HG02759 (cell line): ENCODE results near the gene CLDN12.
"Not testable (repeated sequence)": the region's sequence is repeated elsewhere in the genome, so short reads cannot be mapped to it uniquely, and the experiment has no call there.

ENCODE experiments used
- ATAC-seq: cut with Tn5 transposase; IDR thresholded peaks from one replicate; pipeline ENCODE4 v1.9.1; 2021; ENCODE audit warnings: mild to moderate bottlenecking, moderate library complexity; ENCODE audit not compliant: unreplicated experiment

The CLDN12 gene

DNA sequence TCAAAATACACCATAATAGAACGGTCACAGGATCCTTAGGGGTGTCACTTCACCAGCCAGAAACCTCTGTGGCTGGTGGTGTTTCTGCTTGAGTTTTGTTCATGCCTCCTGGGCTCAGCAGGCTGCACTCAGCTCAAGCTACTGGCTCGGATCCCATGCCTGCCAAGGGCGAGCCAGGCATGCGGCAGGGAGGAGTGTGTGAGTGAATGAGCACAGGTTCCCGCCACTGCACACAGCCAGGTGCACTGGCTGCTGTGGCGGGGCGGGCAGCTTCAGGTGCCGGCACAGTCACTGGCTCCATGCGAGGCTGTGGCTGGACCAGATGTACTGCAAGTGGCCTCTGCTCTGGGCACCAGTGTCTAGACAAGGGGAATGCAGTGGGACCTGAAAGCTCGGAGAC, 29.5 kb downstream of the CLDN12 start:
- no peak for ATAC-seq

DNA sequence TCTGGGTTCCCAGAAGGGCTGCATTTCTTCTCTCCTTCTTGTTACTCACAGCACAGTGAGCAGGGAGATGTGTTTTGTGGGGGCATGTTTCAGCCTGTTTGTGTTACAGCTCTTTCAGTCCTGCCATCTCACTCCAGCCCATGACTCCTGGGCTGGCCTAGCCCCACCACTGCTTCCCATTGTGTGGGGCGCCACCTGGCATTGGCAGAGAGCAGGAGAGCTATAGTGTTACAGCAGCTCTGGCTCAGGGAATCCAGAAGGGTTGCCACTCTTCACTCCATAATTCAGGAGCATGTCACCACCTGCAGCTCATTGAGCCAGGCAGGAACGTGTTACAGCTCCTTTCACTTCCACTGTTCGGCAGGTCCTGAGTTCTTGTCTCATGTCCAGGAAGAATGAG, 30.0 kb downstream of the CLDN12 start:
- ATAC-seq, result no peak

DNA sequence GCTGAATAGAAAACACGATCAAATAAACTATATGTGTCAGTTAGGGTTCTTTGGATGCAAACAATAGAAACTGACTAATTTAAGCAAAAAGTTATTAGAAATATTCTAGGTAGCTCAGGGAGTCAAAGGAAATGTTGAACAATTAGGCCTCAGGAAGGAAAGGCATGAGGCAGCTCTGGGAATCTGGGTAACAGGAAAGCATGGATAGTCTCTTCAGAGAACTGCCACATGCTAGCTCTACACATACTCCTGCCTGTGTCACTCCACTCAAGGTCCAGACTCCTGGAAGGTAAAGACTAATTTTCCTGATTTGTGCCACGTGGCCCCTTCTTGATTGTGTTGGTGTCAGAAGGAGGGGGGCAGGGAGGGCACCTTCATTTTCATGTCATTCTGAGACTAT, 42.4 kb downstream of the CLDN12 start:
- no peak for ATAC-seq

DNA sequence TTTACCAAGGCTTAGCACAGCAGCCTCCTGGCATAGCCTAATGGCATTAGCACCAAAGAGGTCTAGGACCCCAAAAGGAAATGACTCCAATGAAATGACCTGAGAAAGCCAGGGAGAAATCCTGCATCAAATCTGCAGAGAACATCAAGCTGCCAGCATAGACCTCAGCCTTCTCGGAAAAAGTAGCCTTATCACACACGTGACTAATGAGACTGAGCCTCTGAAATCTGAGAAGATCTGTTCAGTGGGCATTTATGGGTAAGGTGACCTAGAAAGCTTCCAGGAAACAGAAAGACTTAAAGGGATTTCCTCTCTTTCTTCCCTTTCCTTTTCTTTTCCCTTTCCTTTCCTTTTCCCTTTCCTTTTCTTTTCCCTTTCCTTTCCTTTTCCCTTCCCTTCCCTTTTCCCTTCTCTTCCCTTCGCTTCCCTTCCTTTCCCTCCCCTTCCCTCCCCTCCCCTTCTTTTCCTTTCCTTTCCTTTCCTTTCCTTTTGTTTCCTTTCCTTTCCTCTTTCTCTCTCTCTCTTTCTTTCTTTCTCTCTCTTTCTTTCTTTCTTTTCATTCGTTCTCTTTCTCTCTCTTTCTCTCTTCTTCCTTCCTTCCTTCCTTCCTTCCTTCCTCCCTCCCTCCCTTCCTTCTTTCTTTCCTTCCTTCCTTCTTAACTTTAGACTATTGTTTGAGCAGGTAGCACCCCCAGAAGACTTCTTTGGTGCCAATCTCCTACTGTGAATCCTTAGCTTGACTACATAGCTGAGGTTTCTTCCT, 43.1 kb downstream of the CLDN12 start:
- no peak for ATAC-seq

DNA sequence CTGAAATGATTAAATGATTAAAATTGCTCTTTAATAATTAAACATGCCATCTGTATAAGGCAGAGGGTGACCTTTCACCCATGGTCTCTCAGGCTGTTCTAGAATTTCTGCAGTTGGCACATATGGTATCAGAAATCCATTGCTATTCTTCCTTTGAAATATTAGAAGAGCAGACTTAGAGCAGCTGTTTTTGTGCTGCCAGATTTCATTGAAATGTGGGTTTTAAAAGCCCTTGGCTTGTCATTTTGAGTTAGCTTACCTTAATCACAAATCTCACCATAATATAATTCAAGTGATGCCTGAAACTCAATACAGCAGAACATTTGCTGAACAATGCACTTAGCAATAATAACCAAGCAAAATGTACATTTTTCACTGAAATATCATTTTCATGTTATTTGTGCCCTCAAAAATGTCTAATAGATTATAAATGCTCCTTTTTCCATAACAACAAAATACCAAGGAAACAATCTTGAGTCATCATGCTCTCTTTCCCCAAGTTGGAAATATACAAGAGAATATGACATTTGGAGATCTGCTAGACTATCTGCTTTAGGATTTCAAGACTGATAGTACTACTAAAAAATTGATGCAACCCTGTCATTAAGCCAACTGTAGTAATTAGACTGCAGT, 50.1 kb downstream of the CLDN12 start:
- no peak for ATAC-seq

DNA sequence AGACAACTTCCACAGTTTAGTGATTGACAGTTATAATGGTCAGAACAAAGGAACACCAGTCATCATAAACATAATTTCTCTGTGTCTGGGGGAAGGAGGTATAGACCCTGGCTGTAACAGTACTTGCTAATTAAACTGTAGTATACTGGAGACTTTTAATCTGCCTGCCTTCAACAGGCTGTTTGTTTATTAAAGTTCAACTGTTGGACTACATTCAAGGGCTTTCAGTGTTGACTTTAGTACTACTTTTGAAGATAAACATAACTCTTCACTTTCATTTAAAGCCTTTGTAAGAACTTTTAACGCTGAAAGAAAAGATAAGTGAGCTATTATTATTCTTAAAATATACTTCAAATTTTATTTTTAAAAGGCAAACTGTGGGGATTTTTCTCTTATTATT, 50.7 kb downstream of the CLDN12 start:
- no peak for ATAC-seq

DNA sequence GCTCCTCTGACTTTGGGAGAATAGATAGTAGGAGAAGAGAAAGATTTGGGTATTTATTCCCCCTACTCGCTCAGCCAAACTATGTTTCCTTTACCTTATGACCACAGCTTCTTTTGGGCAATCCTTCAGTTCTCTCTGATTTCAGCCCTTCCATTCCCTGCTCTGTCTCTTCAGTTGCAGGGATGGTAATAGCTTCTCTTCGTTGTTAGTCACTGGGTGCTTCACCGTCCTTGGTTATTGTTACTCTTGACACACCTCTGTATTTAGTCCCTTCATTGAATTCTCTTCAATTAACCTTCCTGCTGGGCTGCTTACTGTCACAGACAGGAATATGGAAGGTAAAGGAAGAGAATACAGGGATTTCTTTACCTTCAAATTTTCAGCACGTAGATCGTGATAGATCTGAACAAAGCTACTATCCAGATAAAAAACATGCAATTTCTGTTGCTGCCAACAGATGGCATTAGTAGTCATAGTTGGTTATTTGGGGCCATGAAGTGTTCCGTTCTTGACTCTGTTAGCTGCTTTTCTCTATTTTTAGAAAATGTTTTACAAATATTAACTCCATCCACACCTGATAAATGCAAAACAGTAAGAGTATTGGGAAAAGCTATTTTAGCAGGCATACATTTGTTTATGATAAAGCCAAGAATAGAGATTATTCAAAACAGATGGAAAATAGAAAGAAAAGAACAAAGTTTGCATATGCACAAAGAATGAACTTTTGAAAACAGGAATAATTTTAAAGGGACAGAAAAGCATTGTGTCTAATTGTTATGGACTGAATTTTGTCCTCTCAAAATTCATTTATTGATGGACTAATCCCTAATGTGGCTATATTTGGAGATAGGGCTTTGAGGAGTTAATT, 52.1 kb downstream of the CLDN12 start:
- peak; percentile 89 for ATAC-seq

DNA sequence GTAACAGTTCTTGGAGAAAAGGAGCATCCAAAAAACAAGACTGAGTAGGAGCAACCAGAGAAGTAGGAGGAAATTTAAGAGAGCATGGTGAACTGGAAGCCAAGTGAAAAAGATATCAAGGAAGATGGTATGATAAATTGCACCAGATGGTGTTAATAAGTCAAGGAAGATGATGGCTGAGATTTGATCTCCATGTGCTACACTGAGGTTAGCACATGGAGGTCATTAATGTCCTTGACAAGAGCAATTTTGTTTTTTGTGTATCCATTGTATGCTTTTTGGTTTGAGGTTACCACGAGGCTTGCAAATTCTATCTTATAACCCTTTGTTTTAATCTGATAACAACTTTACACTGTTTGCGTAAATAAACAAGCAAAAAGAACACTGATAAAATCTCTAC, 54.8 kb downstream of the CLDN12 start:
- no peak for ATAC-seq

DNA sequence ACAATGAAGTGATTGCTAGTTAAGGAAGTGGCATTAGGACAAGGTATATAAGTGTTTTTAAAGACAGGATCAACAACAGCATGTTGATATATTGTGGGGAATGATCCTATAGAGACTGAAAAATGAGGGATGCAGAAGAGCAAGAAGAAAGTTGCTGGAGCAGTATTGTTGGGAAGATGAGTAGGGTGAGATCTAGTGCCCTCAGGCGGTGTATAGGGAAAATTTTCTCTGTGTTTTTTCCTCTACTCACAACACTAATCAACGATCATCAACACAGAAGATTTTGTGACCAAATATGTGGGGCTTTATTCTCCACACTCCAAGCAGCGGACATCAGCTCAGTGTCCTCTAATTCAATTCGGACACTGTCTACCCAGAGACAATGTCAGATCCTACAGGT, 56.6 kb downstream of the CLDN12 start:
- no peak for ATAC-seq

DNA sequence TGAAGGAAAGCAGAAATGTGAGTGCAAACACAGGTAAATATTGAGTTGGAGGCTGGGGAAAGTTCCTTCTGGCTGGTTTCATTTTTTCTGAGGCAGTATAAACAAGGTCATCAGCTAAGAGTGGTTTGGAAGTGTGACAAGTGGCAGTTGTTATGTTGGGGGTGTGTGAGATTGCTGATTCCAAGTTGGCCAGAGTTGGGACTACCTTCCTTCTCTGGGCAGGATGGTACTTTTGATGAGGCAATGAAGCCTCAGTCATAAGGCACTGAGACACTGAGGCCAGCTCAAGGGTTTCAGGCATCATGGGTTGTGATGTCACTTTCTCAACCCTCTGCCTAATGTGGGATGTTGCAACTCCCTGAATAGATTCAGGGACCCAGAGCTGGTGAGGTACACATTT, 58.0 kb downstream of the CLDN12 start:
- ATAC-seq, result no peak

DNA sequence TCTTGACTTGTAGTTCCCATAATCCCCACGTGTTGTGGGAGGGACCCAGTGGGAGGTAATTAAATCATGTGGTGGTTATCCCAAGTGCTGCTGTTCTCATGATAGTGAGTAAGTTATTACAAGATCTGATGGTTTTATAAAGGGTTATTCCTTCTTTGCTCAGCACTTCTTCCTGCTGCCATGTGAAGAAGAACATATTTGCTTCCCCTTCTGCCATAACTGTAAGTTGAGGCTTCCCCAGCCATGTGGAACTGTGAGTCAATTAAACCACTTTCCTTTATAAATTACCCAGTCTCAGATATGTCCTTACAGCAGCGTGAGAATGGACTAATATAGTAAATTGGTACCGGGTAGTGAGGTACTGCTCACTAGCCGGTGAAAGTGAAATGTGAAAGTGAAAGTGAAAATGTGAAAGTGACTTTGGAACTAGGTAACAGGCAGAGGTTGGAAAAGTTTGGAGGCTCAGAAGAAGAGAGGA, 59.9 kb downstream of the CLDN12 start:
- not testable (repeated sequence) for ATAC-seq
